Ectodermal cell (in vitro differentiated cells): ENCODE measurements around the gene KIAA0825.

Source experiments
- H3K27ac ChIP-seq: 2 replicates; pipeline ENCODE4 v1.7.0; 2013; ENCODE audit warnings: mild to moderate bottlenecking, low read depth, low read length; ENCODE audit not compliant: insufficient read depth, poor library complexity, severe bottlenecking
- H3K27me3 ChIP-seq: 2 replicates; pipeline ENCODE4 v1.7.0; 2013; ENCODE audit warnings: mild to moderate bottlenecking, low read length; ENCODE audit not compliant: insufficient read depth, control insufficient read depth, poor library complexity, severe bottlenecking
- H3K36me3 ChIP-seq: one replicate; pipeline ENCODE4 v1.7.0; 2013; ENCODE audit warnings: low read length; ENCODE audit not compliant: control insufficient read depth, insufficient read depth
- H3K4me1 ChIP-seq: one replicate; pipeline ENCODE4 v1.7.0; 2013; ENCODE audit warnings: low read length; ENCODE audit not compliant: control insufficient read depth, insufficient read depth
- H3K4me3 ChIP-seq: 2 replicates; pipeline ENCODE4 v1.7.0; 2013; ENCODE audit warnings: low read depth, low read length, control low read depth; ENCODE audit not compliant: insufficient read depth
- H3K9me3 ChIP-seq: 2 replicates; pipeline ENCODE4 v1.7.0; 2013; ENCODE audit warnings: mild to moderate bottlenecking, low read length, moderate library complexity; ENCODE audit not compliant: control insufficient read depth
- WGBS, 2 experiments: methylation state at CpG; one replicate each; pipeline ENCODE4 v1.1.7; 2013; ENCODE audit warnings: missing lambda C conversion rate in 2 of 2; 5-methylcytosine and 5-hydroxymethylcytosine counted together

Gene KIAA0825

DNA sequence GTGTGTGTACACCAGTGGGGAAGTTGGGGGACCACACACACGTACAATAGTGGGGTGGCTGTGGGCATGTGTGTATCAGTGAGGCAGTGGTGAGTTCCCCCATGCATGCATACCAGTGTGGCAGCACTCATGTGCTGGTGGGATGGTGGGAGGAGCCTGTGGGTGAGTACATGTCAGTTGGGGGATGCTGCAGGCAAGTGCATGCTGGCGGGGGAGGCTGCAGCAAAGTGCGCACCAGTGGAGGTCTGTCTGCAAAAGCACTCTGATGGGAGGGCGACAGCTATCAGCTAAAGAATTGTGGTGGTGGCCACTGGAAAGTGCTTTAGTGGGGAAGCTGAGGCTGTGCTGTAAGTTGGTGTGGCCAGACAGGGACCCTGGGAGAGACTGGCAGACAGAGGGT is 418.8 kb downstream of the KIAA0825 start:
- Histone ChIP-seq H3K27ac (no peak overlapping the region), H3K4me3 (no peak overlapping the region), H3K9me3 (no peaks in the 10 kb centered on the region), H3K4me1 (no peaks in the 10 kb centered on the region), H3K36me3 (no peaks in the 10 kb centered on the region), H3K27me3 (no peaks in the 10 kb centered on the region)
- WGBS, 2 experiments: 93 to 94% methylated on average over 4 of the region's 4 CpGs

DNA sequence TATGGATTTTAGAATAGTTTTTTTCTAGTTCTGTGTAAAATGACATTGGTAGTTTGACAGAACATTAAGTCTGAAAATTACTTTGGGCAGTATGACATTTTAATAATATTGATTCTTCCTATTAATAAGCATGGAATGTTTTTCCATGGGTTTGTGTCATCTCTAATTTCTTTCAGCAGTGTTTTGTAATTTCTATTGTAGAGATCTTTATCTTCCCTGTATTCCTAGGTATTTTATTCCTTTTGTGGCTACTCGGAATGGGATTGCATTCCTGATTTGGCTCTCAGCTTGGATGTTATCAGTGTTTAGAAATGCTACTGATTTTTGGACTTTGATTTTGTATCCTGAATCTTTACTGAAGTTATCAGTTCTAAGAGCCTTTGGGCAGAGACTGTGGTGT is 420.4 kb downstream of the KIAA0825 start:
- no peak overlapping the region for H3K4me3 ChIP-seq
- no peaks in the 10 kb centered on the region for H3K27me3 ChIP-seq
- H3K27ac ChIP-seq: no peak overlapping the region
- no peaks in the 10 kb centered on the region for H3K9me3 ChIP-seq
- WGBS, 2 experiments: 89 to 91% methylated on average over 1 of the region's 1 CpG
- H3K4me1 ChIP-seq: no peaks in the 10 kb centered on the region
- H3K36me3 ChIP-seq: no peaks in the 10 kb centered on the region

GRCh38 chr5:94196953-94197352 is 421.5 kb downstream of the KIAA0825 start:
- Histone ChIP-seq H3K4me3 (no peak overlapping the region), H3K27ac (no peak overlapping the region), H3K36me3 (no peaks in the 10 kb centered on the region), H3K27me3 (no peaks in the 10 kb centered on the region), H3K4me1 (peaks cover 2% of the 10 kb centered on the region), H3K9me3 (no peaks in the 10 kb centered on the region)
- 85% methylated on average over 1 of the region's 1 CpG for WGBS, 2 experiments

DNA sequence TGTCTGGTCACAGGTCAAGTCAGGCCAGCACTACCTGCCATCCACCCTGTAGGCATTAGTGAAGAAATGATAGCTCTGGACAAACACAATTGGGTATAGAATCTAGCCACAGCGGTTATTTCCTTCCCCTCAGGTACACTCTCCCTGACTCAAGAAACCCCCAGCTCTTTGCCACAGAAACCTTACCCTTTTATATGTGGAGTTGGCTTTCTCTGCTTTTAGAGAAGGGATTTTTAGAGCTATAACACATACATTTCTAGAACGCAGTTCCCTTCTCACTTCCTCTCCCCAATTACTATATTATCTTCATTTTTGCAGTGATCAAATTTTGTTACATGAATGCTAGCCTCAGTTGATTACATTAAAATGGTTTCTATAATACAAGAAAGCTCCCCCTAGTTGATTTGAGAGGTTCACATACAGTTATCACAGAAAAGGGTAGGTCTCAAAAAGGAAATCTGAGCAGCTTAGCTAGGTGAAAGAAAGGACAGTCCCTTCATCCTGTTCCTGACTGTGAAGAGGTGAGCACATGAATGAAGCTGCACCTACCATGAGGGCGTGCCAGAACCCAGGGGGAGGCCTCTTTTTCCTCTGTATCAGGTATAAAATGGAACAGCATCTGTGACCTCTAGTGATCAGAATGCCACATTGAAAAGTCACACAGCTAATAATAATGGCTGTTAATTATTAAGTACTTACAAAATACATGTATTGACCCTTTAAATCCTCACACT is 425.6 kb downstream of the KIAA0825 start:
- H3K4me1 ChIP-seq: peaks cover 7% of the 10 kb centered on the region
- no peak overlapping the region for H3K4me3 ChIP-seq
- H3K9me3 ChIP-seq: no peaks in the 10 kb centered on the region
- no peaks in the 10 kb centered on the region for H3K36me3 ChIP-seq
- no peaks in the 10 kb centered on the region for H3K27me3 ChIP-seq
- no peak overlapping the region for H3K27ac ChIP-seq
- WGBS, 2 experiments: 88% methylated on average over 2 to 3 of the region's 3 CpGs

GRCh38 chr5:94191604-94192003 is 426.8 kb downstream of the KIAA0825 start:
- Histone ChIP-seq H3K4me3 (no peak overlapping the region), H3K36me3 (no peaks in the 10 kb centered on the region), H3K4me1 (peaks cover 7% of the 10 kb centered on the region), H3K27me3 (no peaks in the 10 kb centered on the region), H3K27ac (peak overlapping the region; percentile 9), H3K9me3 (no peaks in the 10 kb centered on the region)
- 42 to 55% methylated on average over 2 of the region's 2 CpGs for WGBS, 2 experiments

DNA sequence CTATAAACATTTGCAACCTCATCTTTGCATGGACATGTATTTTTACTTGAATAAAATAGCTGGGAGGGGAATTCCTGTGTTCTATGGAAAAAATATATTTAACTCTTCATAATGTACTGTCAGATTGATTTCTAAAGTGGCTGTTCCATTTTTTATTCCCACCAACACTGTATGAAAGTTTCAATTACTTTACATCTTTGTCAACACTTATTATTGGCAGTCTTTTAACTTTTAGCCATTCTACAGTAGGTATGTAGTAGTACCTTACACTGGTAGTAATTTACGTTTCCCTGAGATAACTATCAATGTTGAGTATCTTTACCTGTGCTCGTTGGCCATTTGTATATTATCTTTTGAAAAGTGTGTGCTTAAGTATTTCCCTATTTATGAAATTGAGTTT is 429.7 kb downstream of the KIAA0825 start:
- Histone ChIP-seq H3K9me3 (no peaks in the 10 kb centered on the region), H3K36me3 (no peaks in the 10 kb centered on the region), H3K27me3 (no peaks in the 10 kb centered on the region), H3K4me1 (peaks cover 7% of the 10 kb centered on the region), H3K4me3 (no peak overlapping the region), H3K27ac (no peak overlapping the region)
- WGBS, 2 experiments: 94 to 98% methylated on average over 2 of the region's 2 CpGs

- H3K4me3 ChIP-seq: no peak overlapping the region
- no peak overlapping the region for H3K27ac ChIP-seq
- H3K4me1 ChIP-seq: no peaks in the 10 kb centered on the region
- H3K36me3 ChIP-seq: no peaks in the 10 kb centered on the region
- H3K27me3 ChIP-seq: no peaks in the 10 kb centered on the region
- no peaks in the 10 kb centered on the region for H3K9me3 ChIP-seq
- 19 to 21% methylated on average over 1 of the region's 1 CpG for WGBS, 2 experiments
Observed at GRCh38 chr5:94184870-94185269, 433.5 kb downstream of the KIAA0825 start.

DNA sequence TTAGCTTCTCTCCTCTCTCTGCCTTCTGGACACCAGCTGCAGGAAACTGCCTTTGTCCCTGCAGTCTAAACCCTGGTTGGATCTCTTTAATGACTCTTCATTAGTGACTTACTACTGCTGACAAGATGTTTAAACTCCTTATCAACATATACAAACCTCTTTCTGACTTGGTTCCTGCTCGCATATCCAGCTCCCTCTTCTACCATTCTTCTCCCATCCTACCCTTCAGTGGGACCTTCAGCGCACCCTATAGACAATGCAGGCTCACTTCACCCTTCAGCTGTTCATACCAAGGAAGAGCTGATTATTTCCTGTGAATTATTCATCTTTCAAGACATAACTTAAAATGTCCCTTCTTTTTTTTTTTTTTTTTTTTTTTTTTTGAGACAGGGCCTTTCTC is 436.5 kb downstream of the KIAA0825 start:
- H3K36me3 ChIP-seq: no peaks in the 10 kb centered on the region
- H3K9me3 ChIP-seq: no peaks in the 10 kb centered on the region
- no peaks in the 10 kb centered on the region for H3K4me1 ChIP-seq
- no peak overlapping the region for H3K27ac ChIP-seq
- no peak overlapping the region for H3K4me3 ChIP-seq
- no peaks in the 10 kb centered on the region for H3K27me3 ChIP-seq
- WGBS, 2 experiments: 84 to 87% methylated on average over 2 of the region's 2 CpGs

- Histone ChIP-seq H3K4me1 (no peaks in the 10 kb centered on the region), H3K27me3 (no peaks in the 10 kb centered on the region), H3K4me3 (no peak overlapping the region), H3K27ac (no peak overlapping the region), H3K36me3 (no peaks in the 10 kb centered on the region), H3K9me3 (no peaks in the 10 kb centered on the region)
Observed at GRCh38 chr5:94180761-94181160, 437.6 kb downstream of the KIAA0825 start.

- H3K4me1 ChIP-seq: no peaks in the 10 kb centered on the region
- H3K4me3 ChIP-seq: no peak overlapping the region
- no peak overlapping the region for H3K27ac ChIP-seq
- H3K9me3 ChIP-seq: no peaks in the 10 kb centered on the region
- no CpG with 5 or more reads among the region's 1 CpG for WGBS, 2 experiments
- no peaks in the 10 kb centered on the region for H3K36me3 ChIP-seq
- H3K27me3 ChIP-seq: no peaks in the 10 kb centered on the region
Observed at GRCh38 chr5:94175912-94176311, 442.5 kb downstream of the KIAA0825 start.
